Pons (tissue), 1 donor: Measurements from ENCODE around the gene CADPS.

ENCODE experiments used
- DNase-seq: peaks from one replicate; pipeline ENCODE4 v3.0.0-alpha.2; 2016; ENCODE audit warnings: low spot score

The CADPS gene

GRCh38 chr3:62873761-62874710 lies 1.2 kb downstream of the CADPS start:
- DNase-seq: no peak

GRCh38 chr3:62873451-62873760 lies 1.8 kb downstream of the CADPS start:
- peak; percentile 40 for DNase-seq

DNA sequence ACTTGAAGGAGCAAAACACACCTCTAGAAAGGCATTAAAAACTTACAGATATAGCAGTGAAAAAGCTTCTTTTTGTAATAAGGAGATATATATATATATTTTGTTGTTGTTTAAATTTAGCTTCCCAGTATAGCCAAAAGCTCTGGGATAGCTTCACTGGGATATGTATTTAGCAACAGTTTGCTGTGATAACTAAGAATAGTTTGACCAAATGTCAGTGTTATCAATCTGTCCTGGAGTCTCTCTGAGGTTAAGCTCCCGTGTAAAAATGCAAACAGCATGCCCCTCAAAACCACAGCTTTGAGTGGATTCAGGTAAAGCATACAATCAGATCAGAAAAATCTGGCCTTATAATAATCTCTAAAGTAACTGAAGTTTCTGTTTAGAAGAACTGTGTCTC lies 2.9 kb downstream of the CADPS start:
- no peak for DNase-seq

- DNase-seq: no peak
These were observed 4.9 kb downstream of the CADPS start for GRCh38 chr3:62870321-62870720.

DNA sequence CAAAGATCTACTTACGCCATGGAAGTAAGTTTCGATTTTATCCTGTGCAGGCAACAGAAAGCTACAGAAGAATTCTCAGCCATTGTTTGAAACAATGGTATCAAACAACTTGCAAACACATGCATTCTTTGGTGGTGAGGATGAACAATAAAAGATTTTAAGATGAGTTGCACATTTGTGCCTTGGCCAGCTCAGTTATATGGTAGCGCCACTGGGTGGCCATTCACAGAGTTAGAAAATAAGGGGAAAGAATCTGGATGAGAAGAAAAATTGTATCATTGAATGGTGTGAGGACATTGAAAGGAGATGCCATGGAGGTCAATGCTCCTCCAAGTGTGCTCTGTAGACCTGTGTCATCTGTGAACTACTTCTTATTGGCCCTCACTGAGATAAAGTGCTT lies 11.6 kb downstream of the CADPS start:
- DNase-seq: no peak

- DNase-seq: no peak
These were observed 15.9 kb downstream of the CADPS start for GRCh38 chr3:62859203-62859791.

DNA sequence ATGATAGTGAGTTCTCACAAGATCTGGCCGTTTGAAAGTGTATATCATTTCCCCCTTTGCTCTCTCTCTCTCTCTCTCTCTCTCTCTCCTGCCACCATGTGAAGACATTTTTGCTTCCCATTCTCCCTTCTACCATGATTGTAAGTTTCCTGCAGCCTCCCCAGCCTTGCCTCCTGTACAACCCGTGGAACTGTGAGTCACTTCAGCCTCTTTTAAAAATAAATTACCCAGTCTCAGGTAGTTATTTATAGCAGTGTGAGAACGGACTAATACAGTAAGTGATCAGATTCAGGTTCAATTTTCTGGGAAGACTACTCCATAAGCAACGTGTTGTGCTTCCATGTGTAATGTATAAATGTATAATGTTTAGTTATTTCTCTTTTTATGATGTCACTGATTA lies 29.2 kb downstream of the CADPS start:
- no peak for DNase-seq

GRCh38 chr3:62843508-62843907 lies 31.7 kb downstream of the CADPS start:
- no peak for DNase-seq

- DNase-seq: no peak
These were observed 35.5 kb downstream of the CADPS start for GRCh38 chr3:62839748-62840147.

GRCh38 chr3:62837145-62837787 lies 38.0 kb downstream of the CADPS start:
- DNase-seq: no peak

GRCh38 chr3:62835554-62836236 lies 39.5 kb downstream of the CADPS start:
- DNase-seq: no peak

- DNase-seq: no peak
These were observed 41.7 kb downstream of the CADPS start for GRCh38 chr3:62833538-62833937.

DNA sequence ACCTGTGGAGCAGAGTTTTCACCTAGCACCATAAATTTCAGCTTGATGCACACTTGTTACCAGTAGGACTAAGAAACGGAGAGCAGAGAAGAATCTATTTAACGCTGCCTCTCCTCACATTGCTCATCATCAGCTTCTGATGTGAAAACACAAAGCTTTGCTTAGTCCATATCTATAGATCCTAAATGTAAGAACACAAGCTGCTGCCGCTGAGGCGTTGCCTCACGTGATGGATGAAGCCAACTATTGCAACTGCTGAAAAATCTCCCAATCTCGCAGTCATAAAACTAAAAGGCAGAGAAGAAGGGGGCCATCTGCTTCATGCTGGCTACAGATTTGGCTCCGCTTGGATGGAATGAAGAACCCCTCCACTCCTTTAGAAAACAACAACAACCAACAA lies 42.7 kb downstream of the CADPS start:
- DNase-seq: no peak

DNA sequence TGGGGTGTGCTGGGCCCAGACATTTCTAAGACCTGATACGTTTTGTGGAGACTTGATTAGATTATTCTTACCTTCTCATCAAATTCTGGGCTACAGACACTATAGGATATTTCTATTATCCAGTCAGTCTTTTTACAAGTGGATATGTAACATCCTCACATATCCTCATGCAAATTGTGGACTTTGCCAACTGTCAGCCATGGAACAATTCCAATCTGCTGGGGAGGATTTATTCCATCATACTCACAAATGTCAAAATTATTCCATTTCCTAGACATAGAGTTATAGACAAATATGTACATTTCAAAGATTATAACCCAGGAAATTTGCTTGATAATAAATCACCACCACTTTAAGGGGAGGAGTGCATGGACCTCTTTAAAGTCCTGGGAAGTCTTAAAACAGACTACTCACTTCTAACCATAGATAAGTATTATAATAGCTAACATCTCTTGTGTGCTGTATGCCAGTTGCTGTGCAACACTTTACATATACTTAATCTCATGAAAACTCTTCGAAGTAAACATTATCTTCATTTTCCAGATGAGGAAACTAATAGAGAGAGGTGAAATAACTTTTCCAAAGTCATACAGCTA lies 44.4 kb downstream of the CADPS start:
- DNase-seq: no peak

DNA sequence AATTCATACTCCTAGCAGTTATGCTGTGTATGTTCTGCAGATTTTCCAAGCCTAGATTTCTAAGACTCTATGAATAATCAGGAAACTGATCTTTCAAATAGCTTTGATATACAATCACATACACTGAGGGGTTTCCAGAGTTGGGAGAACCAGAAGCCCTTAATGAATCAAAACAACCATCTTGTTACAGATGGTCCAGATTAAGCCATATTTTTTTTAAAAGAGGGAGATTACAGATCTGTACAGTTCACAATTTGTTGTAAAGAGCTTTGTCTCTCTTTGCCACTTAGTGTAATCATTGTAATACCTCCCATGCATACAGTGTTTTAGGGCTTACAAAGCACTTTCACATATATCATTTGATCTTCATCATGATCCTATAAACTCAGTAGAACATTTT lies 47.7 kb downstream of the CADPS start:
- DNase-seq: no peak

DNA sequence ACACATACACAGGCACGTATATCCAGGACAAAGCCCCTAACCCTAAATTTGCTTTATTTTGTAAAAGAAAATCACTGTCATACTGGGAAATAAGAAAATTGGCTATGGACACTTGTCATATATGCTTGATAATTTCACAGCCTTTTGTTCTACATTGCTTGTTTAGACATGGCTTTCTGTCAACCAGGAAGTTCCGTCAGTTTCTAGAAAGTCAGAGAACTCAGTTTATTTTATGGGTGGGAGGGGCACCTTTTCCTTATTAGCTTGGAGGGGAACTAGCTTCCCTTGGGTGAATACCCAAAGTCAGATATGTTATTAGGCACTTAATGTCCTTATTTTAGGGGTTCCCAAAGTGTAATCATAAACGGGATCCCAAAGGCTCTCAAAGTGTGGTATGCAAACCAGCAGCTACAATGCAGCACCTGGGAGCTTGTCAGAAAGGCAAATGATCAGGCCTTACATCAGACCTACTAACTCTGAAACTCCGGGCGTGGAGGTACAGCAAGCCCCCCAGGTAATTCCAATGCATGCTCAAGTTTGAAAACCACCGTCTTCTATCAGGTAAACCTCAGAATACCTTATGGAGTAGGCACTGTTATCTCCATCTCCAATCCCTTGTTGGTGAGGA lies 50.1 kb downstream of the CADPS start:
- DNase-seq: no peak

GRCh38 chr3:62823461-62824050 lies 51.7 kb downstream of the CADPS start:
- DNase-seq: no peak

- DNase-seq: no peak
These were observed 52.3 kb downstream of the CADPS start for GRCh38 chr3:62822905-62823304.

DNA sequence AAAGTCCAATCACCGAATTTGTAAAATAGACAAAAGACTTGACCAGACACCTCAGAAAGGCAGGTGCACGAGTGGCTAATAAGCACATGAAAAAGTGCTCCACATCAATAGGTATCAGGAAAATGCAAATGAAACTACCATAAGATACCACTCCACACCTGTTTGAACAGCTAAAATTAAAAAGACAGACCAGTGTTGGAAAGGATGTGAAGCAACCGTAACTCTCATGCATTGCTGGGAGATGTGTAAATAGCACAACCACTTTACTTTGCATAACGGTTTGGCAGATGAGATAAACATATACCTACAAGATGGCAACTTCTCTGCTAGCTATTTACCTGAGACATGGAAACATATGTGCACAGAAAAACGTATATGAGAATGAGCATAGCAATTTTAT lies 56.9 kb downstream of the CADPS start:
- no peak for DNase-seq

- DNase-seq: no peak
These were observed 57.5 kb downstream of the CADPS start for GRCh38 chr3:62817678-62818077.

GRCh38 chr3:62815981-62816380 lies 59.2 kb downstream of the CADPS start:
- no peak for DNase-seq
